Stimulated activated CD8-positive, alpha-beta memory T cell treated with anti-CD3 and anti-CD28 coated beads, Interleukin-7, amount 100 ng/mL, for 1 hour (primary cell): Measurements from ENCODE around the gene DDIT4.
"Not testable (repeated sequence)": the region's sequence is repeated elsewhere in the genome, so short reads cannot be mapped to it uniquely, and the experiment has no call there.

Source experiments
- DNase-seq, 2 donors: peaks; one replicate each; pipeline ENCODE4 v3.0.0-alpha.2; 2020; ENCODE audit warnings: low read depth in 2 of 2

The DDIT4 gene

GRCh38 chr10:72267819-72268399 lies 5.8 kb upstream of the DDIT4 start:
- no peak for DNase-seq

GRCh38 chr10:72268475-72269200 lies 5.1 kb upstream of the DDIT4 start:
- not testable (repeated sequence) for DNase-seq

- DNase-seq = no peak
Observed at GRCh38 chr10:72270607-72271281, 3.0 kb upstream of the DDIT4 start.

DNA sequence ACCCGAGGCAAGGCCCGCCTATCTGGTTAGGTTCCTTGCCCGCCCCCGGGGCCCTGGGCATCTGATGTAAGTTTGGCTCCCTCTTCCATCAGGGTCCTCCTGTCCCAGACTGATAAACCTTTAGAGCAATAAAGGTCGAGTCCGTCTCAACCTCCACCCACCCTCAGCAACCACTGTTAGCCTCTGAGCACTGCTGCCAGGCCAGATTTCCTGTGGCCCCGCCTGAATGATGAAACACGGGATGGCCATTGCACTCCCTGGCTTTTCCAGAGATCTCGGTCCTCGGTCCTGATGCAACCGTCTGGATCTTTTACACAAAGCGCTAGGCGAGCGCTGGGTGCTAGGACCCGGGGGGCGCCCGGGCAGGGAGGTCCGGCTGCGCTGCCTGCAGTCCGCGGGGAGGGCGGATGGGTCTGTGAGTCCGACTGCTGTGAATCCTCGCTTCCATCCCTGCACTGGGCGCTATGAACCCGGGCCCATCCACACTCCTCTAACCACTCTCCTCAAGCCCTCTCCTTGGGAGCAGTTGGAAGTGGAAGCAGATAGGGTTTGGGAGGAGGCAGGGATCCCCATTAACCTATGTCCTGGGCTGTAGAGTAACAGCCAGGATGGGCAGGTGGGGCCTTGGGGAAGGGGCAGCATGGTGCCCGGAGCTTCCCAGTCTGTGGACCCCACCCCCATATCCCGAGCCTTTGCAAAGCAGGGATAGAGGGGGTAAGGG lies 875 bp upstream of the DDIT4 start:
- no peak for DNase-seq

GRCh38 chr10:72274213-72274729 lies 547 bp downstream of the DDIT4 start:
- no peak for DNase-seq

GRCh38 chr10:72274730-72275350 lies 1.1 kb downstream of the DDIT4 start:
- no peak for DNase-seq

- DNase-seq = no peak
Observed at GRCh38 chr10:72275351-72276012, 1.8 kb downstream of the DDIT4 start.

GRCh38 chr10:72276013-72276387 lies 2.3 kb downstream of the DDIT4 start:
- DNase-seq = no peak

DNA sequence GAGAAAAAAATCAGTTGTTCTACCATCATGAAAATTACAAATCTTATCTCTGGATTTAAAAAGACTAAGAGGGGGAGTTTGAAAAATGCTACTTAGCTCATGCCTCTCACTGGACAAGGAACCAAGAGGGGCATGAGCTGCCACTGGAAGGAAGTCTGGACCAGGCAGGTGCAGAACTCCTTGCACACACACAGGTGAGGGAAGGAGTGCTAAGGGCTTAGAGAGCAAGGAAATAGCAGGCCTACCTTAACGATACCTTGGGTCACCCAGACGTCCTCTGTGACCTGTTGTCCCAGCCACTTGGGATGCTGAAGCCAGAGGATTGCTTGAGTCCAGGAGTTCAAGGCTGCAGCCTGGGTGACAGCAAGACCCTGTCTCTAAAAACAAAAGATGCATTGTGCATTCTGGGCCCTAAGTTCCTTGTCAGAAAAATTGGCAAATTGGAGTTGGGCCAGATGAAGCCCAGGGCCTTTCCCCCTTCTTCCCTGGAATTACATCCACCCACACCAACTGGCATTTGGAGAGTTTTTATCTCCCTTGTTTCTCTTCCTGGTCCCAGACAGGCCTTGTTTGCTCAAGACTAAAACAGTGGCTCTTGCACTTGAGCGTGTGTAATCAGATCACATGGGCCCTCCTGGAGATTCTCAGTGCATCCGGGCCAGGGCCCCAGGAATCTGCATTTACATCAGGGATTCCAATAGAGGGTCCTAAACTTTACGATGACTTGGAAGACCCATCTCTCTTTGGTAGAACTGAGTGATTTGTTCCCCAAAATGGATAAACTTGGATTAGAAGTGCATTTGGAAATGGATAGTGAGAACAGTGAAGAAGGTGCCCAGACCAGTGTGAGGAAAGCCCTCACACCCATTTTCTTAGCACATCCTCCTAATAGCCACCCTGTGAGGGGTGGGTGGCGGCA lies 3.0 kb downstream of the DDIT4 start:
- no peak for DNase-seq

GRCh38 chr10:72277340-72277995 lies 3.7 kb downstream of the DDIT4 start:
- no peak for DNase-seq

DNA sequence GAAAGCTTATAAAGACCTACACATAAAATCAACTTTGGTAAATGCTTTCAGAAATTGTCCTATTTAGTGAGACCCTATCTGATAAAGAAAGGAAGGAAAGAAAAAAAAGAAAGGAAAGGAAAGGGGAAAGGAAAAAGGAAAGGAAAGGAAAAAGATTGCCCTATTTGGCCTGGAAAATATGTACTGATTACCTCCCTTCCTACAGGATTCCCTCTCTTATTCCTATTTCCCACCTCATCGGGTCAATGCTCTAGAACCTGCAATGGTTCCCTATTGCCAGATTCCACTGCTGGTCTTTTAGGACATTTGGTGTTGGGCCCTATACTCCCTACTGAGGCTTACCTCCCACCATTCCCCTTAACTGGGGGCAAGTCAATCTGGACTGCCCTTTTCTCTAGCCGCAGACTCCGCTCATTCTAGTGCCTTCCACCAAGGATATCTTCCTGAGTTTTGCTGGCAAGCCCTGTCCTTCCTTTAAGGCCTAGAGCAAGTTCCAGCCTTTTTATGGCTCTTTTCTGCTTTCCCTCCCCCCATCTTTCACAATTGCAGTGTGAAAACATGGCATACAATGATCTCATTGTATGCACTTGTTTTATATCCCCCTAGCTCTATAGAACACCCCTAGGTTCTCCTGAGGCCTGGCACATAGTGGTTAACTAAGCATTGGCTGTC lies 4.4 kb downstream of the DDIT4 start:
- no peak for DNase-seq

DNA sequence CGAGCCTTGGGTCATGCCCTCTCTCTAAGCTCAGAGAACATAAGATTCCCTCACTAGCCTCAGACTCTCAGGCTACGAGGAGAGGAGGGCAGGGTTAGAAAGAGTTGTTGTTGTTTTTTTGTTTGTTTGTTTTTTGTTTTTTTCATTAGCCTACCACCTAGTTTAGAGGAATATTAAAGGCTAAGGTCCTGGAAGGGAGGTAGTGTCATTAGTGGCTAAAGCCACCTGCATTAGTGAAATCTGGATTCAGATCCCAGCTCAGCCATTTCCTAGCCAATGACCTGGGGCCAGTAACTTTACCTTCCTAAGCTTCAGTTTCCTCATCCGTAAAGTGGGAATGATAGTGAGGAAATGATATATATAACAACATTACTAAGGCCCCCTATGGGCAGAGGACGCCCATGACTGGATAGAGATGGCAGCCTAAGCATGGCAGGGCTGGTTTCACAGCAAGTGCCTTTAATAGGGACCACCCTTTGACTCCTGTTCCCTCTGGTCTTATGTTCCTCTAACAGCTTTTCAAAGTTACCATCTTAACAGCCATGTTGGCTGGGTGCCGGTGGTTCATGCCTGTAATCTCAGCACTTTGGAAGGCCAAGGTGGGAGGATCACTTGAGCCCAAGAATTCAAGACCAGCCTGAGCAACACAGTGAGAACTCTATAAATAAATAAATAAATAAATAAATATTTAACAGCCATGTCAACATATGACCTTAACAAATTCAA lies 5.1 kb downstream of the DDIT4 start:
- no peak for DNase-seq

DNA sequence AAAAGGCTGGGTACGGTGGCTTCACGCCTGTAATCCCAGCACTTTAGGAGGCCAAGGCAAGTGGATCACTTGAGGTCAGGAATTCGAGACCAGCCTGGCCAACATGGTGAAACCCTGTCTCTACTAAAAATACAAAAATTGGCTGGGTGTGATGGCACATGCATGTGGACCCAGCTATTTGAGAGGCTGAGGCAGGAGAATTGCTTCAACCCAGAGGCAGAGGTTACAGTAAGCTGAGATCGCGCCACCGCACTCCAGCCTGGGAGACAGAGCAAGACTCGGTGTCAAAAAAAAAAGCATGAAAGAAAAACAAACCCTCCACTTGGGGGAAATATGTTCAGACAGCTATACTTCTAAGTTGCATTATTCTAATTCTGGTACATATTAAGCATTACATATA lies 5.9 kb downstream of the DDIT4 start:
- DNase-seq = not testable (repeated sequence)

DNA sequence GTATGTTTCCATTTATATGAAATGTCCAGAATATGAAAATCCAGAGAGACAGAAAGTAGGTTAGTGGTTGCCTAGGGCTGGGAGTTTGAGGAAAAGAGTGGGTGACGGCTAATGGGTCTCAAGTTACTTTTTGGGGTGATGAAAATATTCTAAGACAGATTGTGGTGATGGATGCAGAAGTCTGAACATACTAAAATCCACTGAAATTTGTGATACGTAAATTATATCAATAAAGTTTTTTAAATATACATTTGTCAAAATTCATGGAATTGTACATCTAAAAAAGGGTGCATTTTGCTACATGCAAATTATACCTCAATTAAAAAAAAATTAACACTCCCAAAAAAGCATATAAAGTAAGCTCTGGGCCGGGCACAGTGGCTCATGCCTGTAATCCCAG lies 9.4 kb downstream of the DDIT4 start:
- no peak for DNase-seq

DNA sequence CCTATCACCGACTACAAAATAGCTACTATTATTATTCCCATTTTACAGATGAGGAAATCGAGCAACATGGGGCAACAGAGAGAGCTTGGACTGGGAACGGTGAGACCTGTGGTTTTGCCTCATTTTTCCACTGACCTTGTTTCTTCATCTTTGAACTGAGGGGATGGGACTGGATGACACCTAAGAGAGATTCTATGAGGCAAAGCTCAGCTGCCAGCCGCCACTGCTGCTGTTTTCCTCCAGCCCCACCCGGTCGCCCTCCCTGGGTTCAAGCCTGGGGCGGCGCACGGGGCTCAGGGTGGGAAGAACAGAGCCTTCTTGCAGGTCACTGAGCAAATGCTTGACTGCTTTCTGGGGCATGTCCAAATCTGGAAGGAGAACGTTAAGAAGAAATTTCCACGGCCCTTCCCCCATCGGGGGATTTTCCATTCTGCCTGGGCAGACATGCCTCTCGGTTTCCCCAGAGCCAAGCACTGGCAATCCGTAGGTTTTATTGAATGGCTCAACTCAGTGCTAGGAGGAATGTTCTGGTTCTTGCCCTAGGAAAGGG lies 12.3 kb downstream of the DDIT4 start:
- no peak for DNase-seq

- DNase-seq = no peak
Observed at GRCh38 chr10:72291019-72291532, 17.4 kb downstream of the DDIT4 start.

- no peak for DNase-seq
Observed at GRCh38 chr10:72292223-72292691, 18.5 kb downstream of the DDIT4 start.
